Liver (tissue), 9 donors: ENCODE results near the gene PDLIM4. TPM values are rescaled to one million over a fixed set of nuclear protein-coding genes. Genes with fewer than 3 reads are reported as not detected.

Experiments
- DNase-seq: peaks from one replicate; pipeline ENCODE4 v3.0.0-alpha.2; 2017; ENCODE audit warnings: low spot score
- H3K27ac ChIP-seq, 2 donors: one replicate each; pipeline ENCODE4 v1.7.0; 2013; ENCODE audit warnings: inconsistent platforms in 2 of 2, low read length in 2 of 2, control low read depth in 1 of 2, low read depth in 1 of 2, mild to moderate bottlenecking in 1 of 2
- H3K27me3 ChIP-seq, 4 donors: one replicate each; pipeline versions ENCODE4 v1.6.1 to v1.7.0; 2013; ENCODE audit warnings: low read length in 3 of 4, inconsistent platforms in 1 of 4, mild to moderate bottlenecking in 1 of 4, moderate library complexity in 1 of 4; ENCODE audit not compliant: control insufficient read depth in 4 of 4, insufficient read depth in 4 of 4
- H3K36me3 ChIP-seq, 4 donors: one replicate each; pipeline versions ENCODE4 v1.6.1 to v1.7.0; 2013; ENCODE audit warnings: low read length in 3 of 4, mild to moderate bottlenecking in 3 of 4, low read depth in 1 of 4, moderate library complexity in 1 of 4; ENCODE audit not compliant: control insufficient read depth in 4 of 4, insufficient read depth in 3 of 4
- H3K4me1 ChIP-seq, 4 donors: one replicate each; pipeline versions ENCODE4 v1.6.1 to v1.7.0; 2013; ENCODE audit warnings: low read length in 3 of 4, mild to moderate bottlenecking in 3 of 4, moderate library complexity in 1 of 4; ENCODE audit not compliant: control insufficient read depth in 4 of 4, insufficient read depth in 4 of 4
- H3K4me3 ChIP-seq, 3 donors: one replicate each; pipeline versions ENCODE4 v1.6.1 to v1.7.0; 2013; ENCODE audit warnings: low read length in 3 of 3, control low read depth in 1 of 3, low read depth in 1 of 3, mild to moderate bottlenecking in 1 of 3
- H3K9ac ChIP-seq, 2 donors: one replicate each; pipeline ENCODE4 v1.7.0; 2013; ENCODE audit warnings: low read length in 2 of 2, mild to moderate bottlenecking in 2 of 2, moderate library complexity in 2 of 2, control low read depth in 1 of 2, low read depth in 1 of 2
- H3K9me3 ChIP-seq, 4 donors: one replicate each; pipeline versions ENCODE4 v1.6.1 to v1.7.0; 2013; ENCODE audit warnings: low read length in 3 of 4; ENCODE audit not compliant: control insufficient read depth in 4 of 4
- ATF3 ChIP-seq: IDR thresholded peaks from 2 replicates; pipeline ENCODE4 v1.6.1; 2016; ENCODE audit warnings: antibody characterized with exemption
- CTCF ChIP-seq: fragments of 150-350 bp; IDR thresholded peaks from 2 replicates; pipeline ENCODE4 v1.5.1; 2017; ENCODE audit warnings: improper control_type of control experiment, low read depth, low read length; ENCODE audit not compliant: missing input control
- EGR1 ChIP-seq, 2 donors: IDR thresholded peaks; 2 replicates each; pipeline ENCODE4 v1.6.1; 2016 to 2018; ENCODE audit warnings: antibody characterized with exemption in 2 of 2, low read depth in 2 of 2
- FOXA1 ChIP-seq: IDR thresholded peaks from 2 replicates; pipeline ENCODE4 v1.6.1; 2016; ENCODE audit warnings: antibody characterized with exemption
- FOXA2 ChIP-seq: IDR thresholded peaks from 2 replicates; pipeline ENCODE4 v1.6.1; 2016; ENCODE audit warnings: antibody characterized with exemption
- GABPA ChIP-seq, 2 donors: IDR thresholded peaks in 1 of 2; conservative IDR thresholded peaks in 1 of 2; 2 replicates each; pipeline ENCODE4 v1.6.1; 2016; ENCODE audit warnings: antibody characterized with exemption in 2 of 2, mild to moderate bottlenecking in 1 of 2, moderate library complexity in 1 of 2
- HNF4A ChIP-seq, 2 donors: conservative IDR thresholded peaks; 2 replicates each; pipeline ENCODE4 v1.6.1; 2016; ENCODE audit warnings: antibody characterized with exemption in 2 of 2, mild to moderate bottlenecking in 2 of 2
- HNF4G ChIP-seq: IDR thresholded peaks from 2 replicates; pipeline ENCODE4 v1.6.1; 2016; ENCODE audit warnings: antibody characterized with exemption
- JUND ChIP-seq, 2 donors: IDR thresholded peaks; 2 replicates each; pipeline ENCODE4 v1.6.1; 2016; ENCODE audit warnings: antibody characterized with exemption in 2 of 2
- MAX ChIP-seq: IDR thresholded peaks from 2 replicates; pipeline ENCODE4 v1.6.1; 2016; ENCODE audit warnings: antibody characterized with exemption
- NR2F2 ChIP-seq: IDR thresholded peaks from 2 replicates; pipeline ENCODE4 v1.6.1; 2016; ENCODE audit warnings: antibody characterized with exemption
- RAD21 ChIP-seq, 2 donors: IDR thresholded peaks; 2 replicates each; pipeline ENCODE4 v1.6.1; 2016; ENCODE audit warnings: antibody characterized with exemption in 2 of 2, mild to moderate bottlenecking in 2 of 2
- REST ChIP-seq: IDR thresholded peaks from 2 replicates; pipeline ENCODE4 v1.6.1; 2016; ENCODE audit warnings: antibody characterized with exemption, mild to moderate bottlenecking
- RXRA ChIP-seq, 2 donors: IDR thresholded peaks; 2 replicates each; pipeline ENCODE4 v1.6.1; 2017 to 2018; ENCODE audit warnings: antibody characterized with exemption in 2 of 2, mild to moderate bottlenecking in 1 of 2
- SP1 ChIP-seq: IDR thresholded peaks from 2 replicates; pipeline ENCODE4 v1.6.1; 2018; ENCODE audit warnings: antibody characterized with exemption, mild to moderate bottlenecking
- TAF1 ChIP-seq: conservative IDR thresholded peaks from 2 replicates; pipeline ENCODE4 v1.6.1; 2016; ENCODE audit warnings: antibody characterized with exemption, mild to moderate bottlenecking
- YY1 ChIP-seq: IDR thresholded peaks from 2 replicates; pipeline ENCODE4 v1.6.1; 2016; ENCODE audit warnings: antibody characterized with exemption, mild to moderate bottlenecking
- ZBTB33 ChIP-seq: IDR thresholded peaks from 2 replicates; pipeline ENCODE4 v1.6.1; 2016; ENCODE audit warnings: antibody characterized with exemption
- WGBS: extraction: QIAGEN DNeasy Blood & Tissue Kit; methylation state at CpG from one replicate; pipeline ENCODE4 v1.1.7; 2013; 5-methylcytosine and 5-hydroxymethylcytosine counted together
- polyA plus RNA-seq, 2 donors: library from polyadenylated mRNA; stranded (reverse) in 1 of 2; unstranded in 1 of 2; fragments of 200-250 nt in 1 of 2; fragments of >200 nt in 1 of 2; fragmentation: Nextera tagmentation in 1 of 2; extraction: Ambion mirVana in 1 of 2; gene quantifications; one replicate each; pipeline versions ENCODE4 v1.2.1 to v1.2.3, GENCODE V29; 2013 to 2015
- total RNA-seq, 2 donors: library from RNA; depleted of rRNA; stranded (reverse); fragments of >200 nt; gene quantifications; one replicate each; pipeline ENCODE4 v1.2.3, GENCODE V29; 2014
- donor health status: healthy.
- donor health status: healthy.
- donor health status: healthy.
- donor health status: healthy.
- donor health status: healthy.

The PDLIM4 gene
- total and polyA plus RNA-seq, 4 donors: 0.25 to 0.93 (median 0.65) TPM

GRCh38 chr5:132267166-132267739 lies 9.8 kb downstream of the PDLIM4 start (continued):
- TF ChIP-seq ATF3 (no peak), GABPA (IDR thresholded peaks at IDR 0.05 in 1 of 2, conservative IDR thresholded peaks at IDR 0.05 in 1 of 2) (no peak), HNF4G (no peak), SP1 (no peak), EGR1 (IDR thresholded peaks at IDR 0.05; ENCODE audit: low read depth in 2 of 2) (no peak), ZBTB33 (no peak), RXRA (IDR thresholded peaks at IDR 0.05) (no peak)

GRCh38 chr5:132267931-132268768 lies 10.7 kb downstream of the PDLIM4 start:
- no peaks in the 10 kb centered on the region for H3K9me3 ChIP-seq
- TF ChIP-seq MAX (no peak), HNF4A (conservative IDR thresholded peaks at IDR 0.05) (no peak), FOXA1 (no peak), JUND (IDR thresholded peaks at IDR 0.05) (no peak), YY1 (no peak), FOXA2 (no peak), CTCF (no peak), REST (no peak), EGR1 (IDR thresholded peaks at IDR 0.05; ENCODE audit: low read depth in 2 of 2) (no peak), SP1 (no peak), RAD21 (IDR thresholded peaks at IDR 0.05) (no peak), NR2F2 (no peak), ATF3 (no peak), HNF4G (no peak), RXRA (IDR thresholded peaks at IDR 0.05) (no peak), GABPA (IDR thresholded peaks at IDR 0.05 in 1 of 2, conservative IDR thresholded peaks at IDR 0.05 in 1 of 2) (no peak), TAF1 (no peak), ZBTB33 (no peak)
- DNase-seq: peak; percentile 31

More at GRCh38 chr5:132267931-132268768, 10.7 kb downstream of the PDLIM4 start:
- Histone ChIP-seq H3K9ac (no peak overlapping the region), H3K27me3 (no peaks in the 10 kb centered on the region), H3K4me3 (no peak overlapping the region), H3K4me1 (peaks cover 0 to 7% (median 0%) of the 10 kb centered on the region in 4 donors), H3K36me3 (no peaks in the 10 kb centered on the region), H3K27ac (no peak overlapping the region)
- 78% methylated on average over 6 of the region's 6 CpGs for WGBS
